Ureter (tissue), 1 donor: Measurements from ENCODE around the gene TMED7. TPM values are rescaled to one million over a fixed set of nuclear protein-coding genes. Genes with fewer than 3 reads are reported as not detected.
"Not testable (repeated sequence)": the region's sequence is repeated elsewhere in the genome, so short reads cannot be mapped to it uniquely, and the experiment has no call there.

Source experiments
- DNase-seq: peaks from one replicate; pipeline ENCODE4 v3.0.0-alpha.2; 2020; ENCODE audit warnings: low spot score
- total RNA-seq: library from RNA; stranded (reverse); gene quantifications from one replicate; pipeline ENCODE4 v1.2.4, GENCODE V29; 2023
- donor health status: DM: yes; HTN: yes; CAD: no.

The TMED7 gene
- total RNA-seq, result 88.8 TPM

- peak; percentile 100 for DNase-seq
Measured at GRCh38 chr5:115625579-115626444, at the start of gene TMED7. TMED7 (minus strand) TSS chr5:115626036; CDS start chr5:115625792, 244 bp downstream.

DNA sequence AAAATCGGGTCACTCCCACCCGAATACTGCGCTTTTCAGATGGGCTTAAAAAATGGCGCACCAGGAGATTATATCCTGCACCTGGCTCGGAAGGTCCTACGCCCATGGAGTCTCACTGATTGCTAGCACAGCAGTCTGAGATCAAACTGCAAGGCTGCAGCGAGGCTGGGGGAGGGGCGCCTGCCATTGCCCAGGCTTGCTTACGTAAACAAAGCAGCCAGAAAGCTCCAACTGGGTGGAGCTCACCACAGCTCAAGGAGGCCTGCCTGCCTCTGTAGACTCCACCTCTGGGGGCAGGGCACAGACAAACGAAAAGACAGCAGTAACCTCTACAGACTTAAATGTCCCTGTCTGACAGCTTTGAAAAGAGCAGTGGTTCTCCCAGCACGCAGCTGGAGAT lies 48.9 kb upstream of the TMED7 start:
- not testable (repeated sequence) for DNase-seq

DNA sequence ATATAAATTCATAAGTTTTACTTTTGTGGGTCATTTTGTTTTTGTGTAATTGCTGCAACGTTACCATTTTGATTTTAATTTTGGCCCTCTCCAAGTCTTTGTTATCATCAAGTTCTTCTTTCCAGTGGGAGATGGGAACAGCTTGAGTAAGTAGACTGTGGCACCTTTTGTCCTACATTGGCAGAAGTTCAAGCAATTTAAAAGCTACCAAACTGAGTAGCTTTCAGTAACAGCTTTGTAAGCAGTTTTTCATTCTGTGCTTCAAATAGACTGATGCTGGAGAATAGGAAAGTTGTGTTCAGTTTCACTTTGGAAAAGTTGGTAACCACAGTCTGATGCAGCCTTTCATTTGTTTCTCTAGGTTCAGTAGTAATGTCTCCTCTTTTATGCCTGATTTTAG lies 47.8 kb upstream of the TMED7 start:
- DNase-seq, result no peak

- no peak for DNase-seq
Measured at GRCh38 chr5:115671939-115672338, 46.1 kb upstream of the TMED7 start.

DNA sequence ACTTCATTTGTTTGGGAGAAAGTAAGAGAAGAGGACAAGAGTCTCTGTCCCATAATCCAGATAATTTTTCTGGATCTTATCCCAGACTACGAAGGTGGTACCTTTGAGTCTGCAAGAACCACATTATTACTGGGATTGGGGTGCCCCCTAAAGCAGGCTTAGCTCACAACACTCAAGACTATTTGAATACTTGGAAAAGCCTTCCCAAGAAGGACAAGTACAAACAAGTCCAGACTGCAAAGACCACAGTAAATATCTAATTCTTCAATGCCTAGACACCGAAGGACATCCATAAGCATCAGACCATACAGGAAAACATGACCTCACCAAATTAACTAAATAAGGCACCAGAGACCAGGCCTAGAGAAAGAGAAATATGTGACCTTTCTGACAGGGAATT lies 40.2 kb upstream of the TMED7 start:
- no peak for DNase-seq

GRCh38 chr5:115661563-115661962 lies 35.7 kb upstream of the TMED7 start:
- DNase-seq, result no peak

DNA sequence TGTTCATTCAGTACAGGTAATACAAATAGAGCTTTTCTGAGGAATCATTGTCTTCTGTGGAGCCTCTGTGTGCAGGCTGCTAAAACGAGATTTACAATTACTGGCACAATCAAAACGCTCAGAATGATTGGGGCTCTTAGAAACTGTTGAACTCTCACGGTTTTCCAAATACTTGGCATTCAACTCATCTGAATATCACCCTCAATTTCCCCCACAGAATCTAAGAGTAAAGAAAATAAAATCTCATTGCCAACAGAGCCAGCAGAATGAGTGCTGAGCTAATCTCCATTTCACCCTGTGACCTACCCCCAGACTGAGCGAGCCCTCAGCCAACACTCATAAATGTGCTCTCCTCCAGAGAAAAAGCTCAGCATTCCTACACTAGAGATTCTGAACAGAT lies 35.3 kb upstream of the TMED7 start:
- DNase-seq, result no peak

DNA sequence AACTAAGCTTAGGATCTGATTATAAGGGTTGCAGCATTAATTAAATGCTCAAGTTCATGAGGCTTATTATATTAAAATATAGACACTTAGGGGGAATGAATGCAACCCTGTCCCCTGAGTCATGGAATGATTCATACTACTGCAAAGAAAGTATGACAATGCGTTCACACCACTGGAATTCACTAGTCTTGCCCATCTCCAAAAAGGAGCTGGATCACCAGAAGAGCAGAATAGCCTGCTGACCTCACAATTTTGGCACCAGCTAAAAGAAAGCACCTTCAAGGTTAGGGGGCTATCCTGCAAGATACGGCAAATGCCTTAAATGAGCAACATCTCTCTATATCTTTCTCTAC lies 32.0 kb upstream of the TMED7 start:
- no peak for DNase-seq

DNA sequence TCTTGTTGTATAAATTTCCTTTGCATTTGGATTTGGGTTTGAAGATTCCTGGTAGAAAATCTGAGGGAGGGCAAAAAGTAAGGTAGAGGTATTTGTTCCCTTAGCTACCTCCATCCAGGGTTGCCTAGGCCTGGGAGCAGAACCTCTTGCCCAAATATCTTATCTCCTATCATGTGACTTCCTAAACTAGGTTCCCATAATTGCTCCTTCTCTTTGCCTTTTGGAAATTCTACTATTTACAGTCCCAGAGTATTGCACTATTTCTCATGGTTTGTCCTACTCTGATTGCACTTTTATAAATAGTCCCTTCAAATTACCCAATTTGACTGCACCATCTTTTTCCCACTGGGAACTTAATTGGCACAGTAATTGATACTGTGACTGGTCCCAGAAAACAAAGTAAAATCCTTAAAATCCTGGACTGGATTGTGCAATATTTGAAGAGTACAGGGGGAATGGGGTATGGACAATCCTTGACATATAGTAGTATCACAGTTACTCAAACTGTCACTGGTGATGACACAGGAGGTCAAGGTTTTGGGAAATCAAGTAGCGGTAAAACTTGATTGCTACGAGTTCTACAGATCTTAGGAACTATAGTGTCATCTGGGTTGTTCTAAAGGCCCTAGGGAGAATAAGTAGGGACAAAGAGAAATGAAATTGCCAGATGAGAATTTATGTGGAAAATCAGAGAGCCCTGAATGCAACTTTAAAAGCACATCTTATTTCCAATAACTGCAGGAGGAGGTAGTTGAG lies 31.5 kb upstream of the TMED7 start:
- DNase-seq, result no peak

GRCh38 chr5:115656404-115656803 lies 30.6 kb upstream of the TMED7 start:
- no peak for DNase-seq

DNA sequence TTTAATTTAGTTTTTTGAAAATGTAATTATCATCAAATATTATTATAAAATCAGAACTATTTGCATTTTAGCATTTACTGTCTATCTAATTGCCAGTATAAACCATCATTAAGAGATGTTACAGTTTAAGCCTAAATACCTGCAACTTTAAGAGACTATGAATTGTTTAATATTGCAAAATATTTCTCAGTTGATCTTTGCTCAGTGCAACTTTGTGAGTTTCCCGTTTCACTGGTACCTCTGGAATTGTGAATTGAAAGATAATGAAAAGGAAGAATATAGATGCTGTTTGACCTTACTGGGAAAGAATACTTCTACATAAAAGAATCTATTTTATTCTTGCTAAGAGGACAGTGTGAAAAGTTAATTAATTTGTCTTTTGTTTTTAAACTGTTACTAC lies 30.2 kb upstream of the TMED7 start:
- no peak for DNase-seq

DNA sequence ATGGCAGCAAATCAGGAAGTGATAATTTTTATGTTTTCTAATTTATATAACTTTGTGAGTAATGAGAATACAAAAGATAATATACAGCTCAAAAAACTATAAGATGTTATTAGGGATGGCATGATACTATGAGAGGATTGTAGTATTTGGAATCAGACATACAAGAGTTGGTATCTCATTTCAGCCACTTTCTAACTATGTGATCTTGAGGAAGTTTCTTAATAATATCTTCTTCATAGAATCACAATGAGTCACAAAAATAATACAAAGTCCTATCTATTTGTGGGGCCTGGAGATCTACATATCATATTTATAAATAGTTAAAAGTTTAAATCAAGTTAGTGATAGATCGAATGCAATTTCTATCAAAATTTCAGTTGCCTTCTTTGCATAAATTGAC lies 23.7 kb upstream of the TMED7 start:
- no peak for DNase-seq

- DNase-seq, result no peak
Measured at GRCh38 chr5:115648056-115648455, 22.2 kb upstream of the TMED7 start.

DNA sequence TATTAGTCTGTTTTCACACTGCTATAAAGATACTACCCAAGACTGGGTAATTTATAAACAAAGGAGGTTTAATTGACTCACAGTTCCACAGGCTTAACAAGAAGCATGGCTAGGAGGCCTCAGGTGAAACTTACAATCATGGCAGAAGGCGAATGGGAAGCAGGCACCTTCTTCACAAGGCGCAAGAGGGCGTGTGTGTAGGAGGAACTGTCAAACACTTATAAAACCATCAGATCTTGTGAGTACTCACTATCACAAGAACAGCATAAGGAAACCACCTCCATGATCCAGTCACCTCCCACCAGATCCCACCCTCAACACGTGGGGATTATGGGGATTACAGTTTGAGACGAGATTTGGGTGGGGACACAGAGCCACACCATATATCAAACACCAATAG lies 19.6 kb upstream of the TMED7 start:
- not testable (repeated sequence) for DNase-seq

DNA sequence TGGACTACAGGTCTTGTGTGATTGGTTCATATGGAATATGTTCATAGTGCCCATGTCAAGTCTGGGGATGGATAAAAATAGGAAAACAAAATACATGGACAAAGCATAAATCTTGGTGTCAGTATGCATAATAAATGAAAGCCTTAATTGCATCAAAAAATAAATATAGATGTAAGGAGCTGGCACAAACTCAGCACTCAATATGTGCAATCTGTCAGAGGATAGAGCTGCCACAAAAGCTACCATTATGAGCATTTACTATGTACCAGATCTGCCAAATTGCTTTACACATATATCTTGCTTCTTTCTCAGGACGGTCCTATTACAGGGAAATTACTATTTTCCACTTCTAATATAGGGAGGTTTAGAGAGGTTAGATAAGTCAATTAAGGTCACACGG lies 18.2 kb upstream of the TMED7 start:
- no peak for DNase-seq

DNA sequence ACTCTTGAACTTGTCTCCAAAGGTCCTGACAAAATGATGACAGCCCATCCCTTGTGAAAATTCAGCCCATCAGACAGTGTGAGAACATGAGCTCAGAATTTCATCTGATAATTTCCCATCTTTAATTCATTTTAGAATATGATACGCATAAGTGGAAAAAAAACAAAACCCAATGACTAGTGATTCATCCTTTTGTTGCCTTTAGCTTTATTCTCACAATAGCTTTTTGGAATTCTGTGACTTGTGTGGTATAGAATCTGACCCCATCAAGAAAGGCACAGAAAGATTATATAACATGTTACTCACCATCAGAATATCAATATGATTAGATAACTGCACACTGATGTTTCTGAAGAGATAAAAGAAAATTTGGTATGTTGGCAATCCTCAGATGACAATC lies 16.1 kb upstream of the TMED7 start:
- no peak for DNase-seq

- DNase-seq, result no peak
Measured at GRCh38 chr5:115640274-115640673, 14.4 kb upstream of the TMED7 start.

GRCh38 chr5:115639377-115639776 lies 13.5 kb upstream of the TMED7 start:
- no peak for DNase-seq

DNA sequence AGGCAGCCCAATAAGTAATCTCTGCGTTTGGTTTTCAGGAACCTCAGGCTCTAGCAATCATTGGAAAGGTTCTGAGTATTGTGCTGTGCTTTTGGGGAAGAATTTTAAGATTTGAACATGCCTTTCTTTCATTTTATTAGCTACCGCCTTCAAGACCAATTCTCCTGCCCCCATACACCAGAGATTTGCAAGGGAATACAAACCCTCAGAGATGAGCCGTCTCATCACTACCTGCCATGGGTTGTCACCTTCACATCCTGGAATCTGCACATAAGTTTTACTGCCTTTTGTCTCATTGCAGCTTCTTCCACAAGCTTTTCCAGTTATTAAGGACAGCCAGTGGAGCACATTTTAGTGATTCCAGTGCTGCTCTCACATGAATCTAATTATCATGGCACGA lies 11.7 kb upstream of the TMED7 start:
- no peak for DNase-seq

DNA sequence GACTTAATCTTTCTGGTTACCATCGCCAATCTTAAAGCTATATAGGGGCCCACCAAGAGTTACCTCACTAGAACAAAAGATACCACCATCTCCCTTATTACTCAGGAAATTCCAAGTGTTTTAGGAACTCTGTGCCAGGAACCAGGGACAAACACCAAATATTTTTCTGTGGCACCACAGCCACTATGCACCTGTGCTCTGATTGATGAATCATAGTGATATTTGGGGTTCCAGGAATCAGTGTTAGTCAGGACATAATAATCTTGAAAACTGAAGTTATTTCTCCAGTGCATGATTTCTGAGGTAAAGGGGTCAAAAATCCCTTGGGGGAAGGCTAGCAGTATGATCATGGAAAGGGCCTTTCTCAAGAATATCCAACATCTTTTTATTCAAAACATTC lies 10.2 kb upstream of the TMED7 start:
- DNase-seq, result no peak

- DNase-seq, result peak; percentile 92
Measured at GRCh38 chr5:115634343-115635132, 8.7 kb upstream of the TMED7 start.

- no peak for DNase-seq
Measured at GRCh38 chr5:115629903-115630302, 4.1 kb upstream of the TMED7 start.
